ENCODE results near the gene ANKRD61. TPM values are rescaled to one million over a fixed set of nuclear protein-coding genes. Genes with fewer than 3 reads are reported as not detected.

Gene ANKRD61
- polyA plus RNA-seq, 1 of the 3 experiments (the other 2 are of a cell fraction): 0.53 TPM

DNA sequence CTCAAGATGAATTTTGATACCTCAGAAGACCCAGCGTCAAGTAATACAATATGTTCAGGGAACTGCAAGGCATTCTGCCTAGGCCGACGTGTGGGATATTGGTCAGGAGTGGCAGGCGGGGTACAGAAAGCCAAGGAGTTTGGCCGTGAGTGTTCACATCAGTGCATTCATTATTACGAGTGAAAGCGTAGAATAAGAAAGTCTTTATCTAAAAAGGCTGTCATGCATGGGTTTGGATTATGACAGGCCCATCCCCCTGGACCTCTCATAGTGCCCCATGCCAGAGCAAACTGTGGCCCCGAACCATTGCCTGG, 14.6 kb upstream of the ANKRD61 start:
- CTCF ChIA-PET: interaction anchor here (0.9 to 2.0 kb wide), 3 partner anchors 8 to 40 kb away, joined by 3 to 8 read pairs (median 5); partner anchors contain the start of genes AIMP2 and PMS2
- Histone ChIP-seq H2AFZ (ENCODE audit: low read depth) (no peak overlapping the region), H3K9ac (no peak overlapping the region)

More for the DNA sequence above, 14.6 kb upstream of the ANKRD61 start:
- H3K36me3 ChIP-seq (replicated peaks in 1 of 2; ENCODE audit: control insufficient read depth in 1 of 2, insufficient read depth in 2 of 2, low read length in 1 of 2): peaks cover 37 to 76% of the 10 kb centered on the region in 2 experiments
- H3K27ac ChIP-seq (ENCODE audit: low read depth in 2 of 2, low read length in 1 of 2): peak overlapping the region in 1 of 2 experiments; percentile 73; a peak in 2 of 4 replicates
- H3K27me3 ChIP-seq (ENCODE audit: insufficient read depth): no peaks in the 10 kb centered on the region
- no peaks in the 10 kb centered on the region for H3K9me3 ChIP-seq
- peaks cover 60% of the 10 kb centered on the region for H3K79me2 ChIP-seq (ENCODE audit: insufficient read depth)
- peaks cover 4% of the 10 kb centered on the region for H3F3A ChIP-seq (replicated peaks; ENCODE audit: insufficient read depth)
- POLR2A ChIA-PET: no interaction called here
- H3K4me1 ChIP-seq (ENCODE audit: control insufficient read depth in 1 of 2, insufficient read depth in 2 of 2, low read depth in 1 of 2, low read length in 1 of 2): peaks cover 0 to 14% of the 10 kb centered on the region in 2 experiments; a peak in 3 of 4 replicates
- no peak overlapping the region for H3K4me3 ChIP-seq (ENCODE audit: low read depth in 2 of 2, low read length in 1 of 2)
- TF ChIP-seq GATA2 (CRISPR knock-in tag; IDR thresholded peaks at IDR 0.05) (no peak), GABPA (IDR thresholded peaks at IDR 0.05; ENCODE audit: low read depth) (no peak), ELF1 (IDR thresholded peaks at IDR 0.05) (no peak), FOXJ3 (CRISPR knock-in tag; IDR thresholded peaks at IDR 0.05) (no peak), FOXM1 (IDR thresholded peaks at IDR 0.05; ENCODE audit: low read depth) (no peak), POLR2AphosphoS5 (IDR thresholded peaks at IDR 0.05; ENCODE audit: low read depth, low read length) (no peak), MXI1 (IDR thresholded peaks at IDR 0.05; ENCODE audit: low read depth, low read length) (no peak), TEAD4 (IDR thresholded peaks at IDR 0.05; ENCODE audit: borderline replicate concordance, insufficient read depth) (no peak)
- TF ChIP-seq, protein P1, sequence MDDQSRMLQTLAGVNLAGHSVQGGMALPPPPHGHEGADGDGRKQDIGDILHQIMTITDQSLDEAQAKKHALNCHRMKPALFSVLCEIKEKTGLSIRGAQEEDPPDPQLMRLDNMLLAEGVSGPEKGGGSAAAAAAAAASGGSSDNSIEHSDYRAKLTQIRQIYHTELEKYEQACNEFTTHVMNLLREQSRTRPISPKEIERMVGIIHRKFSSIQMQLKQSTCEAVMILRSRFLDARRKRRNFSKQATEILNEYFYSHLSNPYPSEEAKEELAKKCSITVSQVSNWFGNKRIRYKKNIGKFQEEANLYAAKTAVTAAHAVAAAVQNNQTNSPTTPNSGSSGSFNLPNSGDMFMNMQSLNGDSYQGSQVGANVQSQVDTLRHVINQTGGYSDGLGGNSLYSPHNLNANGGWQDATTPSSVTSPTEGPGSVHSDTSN (IDR thresholded peaks at IDR 0.05): no peak
- TF ChIP-seq, protein P2, sequence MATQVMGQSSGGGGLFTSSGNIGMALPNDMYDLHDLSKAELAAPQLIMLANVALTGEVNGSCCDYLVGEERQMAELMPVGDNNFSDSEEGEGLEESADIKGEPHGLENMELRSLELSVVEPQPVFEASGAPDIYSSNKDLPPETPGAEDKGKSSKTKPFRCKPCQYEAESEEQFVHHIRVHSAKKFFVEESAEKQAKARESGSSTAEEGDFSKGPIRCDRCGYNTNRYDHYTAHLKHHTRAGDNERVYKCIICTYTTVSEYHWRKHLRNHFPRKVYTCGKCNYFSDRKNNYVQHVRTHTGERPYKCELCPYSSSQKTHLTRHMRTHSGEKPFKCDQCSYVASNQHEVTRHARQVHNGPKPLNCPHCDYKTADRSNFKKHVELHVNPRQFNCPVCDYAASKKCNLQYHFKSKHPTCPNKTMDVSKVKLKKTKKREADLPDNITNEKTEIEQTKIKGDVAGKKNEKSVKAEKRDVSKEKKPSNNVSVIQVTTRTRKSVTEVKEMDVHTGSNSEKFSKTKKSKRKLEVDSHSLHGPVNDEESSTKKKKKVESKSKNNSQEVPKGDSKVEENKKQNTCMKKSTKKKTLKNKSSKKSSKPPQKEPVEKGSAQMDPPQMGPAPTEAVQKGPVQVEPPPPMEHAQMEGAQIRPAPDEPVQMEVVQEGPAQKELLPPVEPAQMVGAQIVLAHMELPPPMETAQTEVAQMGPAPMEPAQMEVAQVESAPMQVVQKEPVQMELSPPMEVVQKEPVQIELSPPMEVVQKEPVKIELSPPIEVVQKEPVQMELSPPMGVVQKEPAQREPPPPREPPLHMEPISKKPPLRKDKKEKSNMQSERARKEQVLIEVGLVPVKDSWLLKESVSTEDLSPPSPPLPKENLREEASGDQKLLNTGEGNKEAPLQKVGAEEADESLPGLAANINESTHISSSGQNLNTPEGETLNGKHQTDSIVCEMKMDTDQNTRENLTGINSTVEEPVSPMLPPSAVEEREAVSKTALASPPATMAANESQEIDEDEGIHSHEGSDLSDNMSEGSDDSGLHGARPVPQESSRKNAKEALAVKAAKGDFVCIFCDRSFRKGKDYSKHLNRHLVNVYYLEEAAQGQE (IDR thresholded peaks at IDR 0.05; ENCODE audit: low read depth, low read length): no peak
- TF ChIP-seq, protein P3, sequence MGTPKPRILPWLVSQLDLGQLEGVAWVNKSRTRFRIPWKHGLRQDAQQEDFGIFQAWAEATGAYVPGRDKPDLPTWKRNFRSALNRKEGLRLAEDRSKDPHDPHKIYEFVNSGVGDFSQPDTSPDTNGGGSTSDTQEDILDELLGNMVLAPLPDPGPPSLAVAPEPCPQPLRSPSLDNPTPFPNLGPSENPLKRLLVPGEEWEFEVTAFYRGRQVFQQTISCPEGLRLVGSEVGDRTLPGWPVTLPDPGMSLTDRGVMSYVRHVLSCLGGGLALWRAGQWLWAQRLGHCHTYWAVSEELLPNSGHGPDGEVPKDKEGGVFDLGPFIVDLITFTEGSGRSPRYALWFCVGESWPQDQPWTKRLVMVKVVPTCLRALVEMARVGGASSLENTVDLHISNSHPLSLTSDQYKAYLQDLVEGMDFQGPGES (IDR thresholded peaks at IDR 0.05; ENCODE audit: low read depth, low read length): no peak
- H3K4me2 ChIP-seq: no peak overlapping the region; the same call in 1 of the 2 replicates
- no peak for DNase-seq
- 95% methylated on average over 8 of the region's 8 CpGs for WGBS (ENCODE audit: low lambda C conversion rate)
- H3K9me2 ChIP-seq: no peaks in the 10 kb centered on the region
- H4K20me1 ChIP-seq (ENCODE audit: insufficient read depth): no peaks in the 10 kb centered on the region
